HG02759 (cell line): ENCODE measurements around the gene ZMIZ1.

ENCODE experiments used
- ATAC-seq: cut with Tn5 transposase; IDR thresholded peaks from one replicate; pipeline ENCODE4 v1.9.1; 2021; ENCODE audit warnings: mild to moderate bottlenecking, moderate library complexity; ENCODE audit not compliant: unreplicated experiment

Gene ZMIZ1

GRCh38 chr10:79115302-79115701 lies 46.5 kb downstream of the ZMIZ1 start:
- no peak for ATAC-seq

GRCh38 chr10:79116368-79116767 lies 47.6 kb downstream of the ZMIZ1 start:
- ATAC-seq: peak; percentile 16

DNA sequence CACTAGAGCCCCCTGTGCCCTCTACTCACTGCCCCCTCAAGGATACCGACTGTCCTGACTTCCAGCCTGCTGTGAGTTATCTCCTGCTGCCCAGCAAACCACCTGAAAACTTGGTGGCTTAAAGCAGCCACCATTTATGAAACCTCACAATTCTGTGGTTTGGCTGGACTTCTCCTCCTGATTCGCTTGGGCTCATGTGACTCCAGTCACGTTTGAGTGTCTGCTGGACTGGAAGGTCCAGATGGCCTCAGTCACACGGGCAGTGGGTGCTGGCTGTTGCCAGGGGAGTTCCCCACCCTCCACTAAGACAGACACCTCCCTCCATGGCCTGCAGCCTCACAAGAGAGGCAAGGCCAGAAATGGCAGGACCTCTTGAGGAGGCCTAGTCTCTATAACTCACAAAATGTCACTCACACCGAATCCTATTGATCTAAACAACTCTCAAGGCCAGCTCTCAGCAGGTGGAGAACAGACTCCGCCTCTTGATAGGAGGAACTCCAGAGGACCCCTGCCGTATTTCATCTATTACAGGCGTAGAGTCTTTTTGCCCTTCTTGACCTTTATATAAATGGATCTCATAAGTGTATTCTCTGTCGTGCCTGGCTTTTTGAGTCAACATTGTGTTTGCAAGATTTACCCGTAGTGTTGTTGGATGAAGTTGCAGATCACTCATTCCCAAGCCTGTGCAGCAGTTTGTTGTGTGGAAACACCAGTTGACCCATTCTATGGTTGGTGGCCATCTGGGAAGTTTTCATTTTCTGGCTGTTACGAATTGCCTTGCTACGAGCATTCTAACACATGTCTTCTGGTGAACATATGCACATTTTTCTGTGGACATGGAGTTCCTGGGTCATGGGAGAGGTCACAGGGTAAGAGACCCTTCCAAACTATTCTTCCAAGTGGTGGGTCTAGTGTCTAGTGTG lies 48.3 kb downstream of the ZMIZ1 start:
- ATAC-seq: peak; percentile 78

DNA sequence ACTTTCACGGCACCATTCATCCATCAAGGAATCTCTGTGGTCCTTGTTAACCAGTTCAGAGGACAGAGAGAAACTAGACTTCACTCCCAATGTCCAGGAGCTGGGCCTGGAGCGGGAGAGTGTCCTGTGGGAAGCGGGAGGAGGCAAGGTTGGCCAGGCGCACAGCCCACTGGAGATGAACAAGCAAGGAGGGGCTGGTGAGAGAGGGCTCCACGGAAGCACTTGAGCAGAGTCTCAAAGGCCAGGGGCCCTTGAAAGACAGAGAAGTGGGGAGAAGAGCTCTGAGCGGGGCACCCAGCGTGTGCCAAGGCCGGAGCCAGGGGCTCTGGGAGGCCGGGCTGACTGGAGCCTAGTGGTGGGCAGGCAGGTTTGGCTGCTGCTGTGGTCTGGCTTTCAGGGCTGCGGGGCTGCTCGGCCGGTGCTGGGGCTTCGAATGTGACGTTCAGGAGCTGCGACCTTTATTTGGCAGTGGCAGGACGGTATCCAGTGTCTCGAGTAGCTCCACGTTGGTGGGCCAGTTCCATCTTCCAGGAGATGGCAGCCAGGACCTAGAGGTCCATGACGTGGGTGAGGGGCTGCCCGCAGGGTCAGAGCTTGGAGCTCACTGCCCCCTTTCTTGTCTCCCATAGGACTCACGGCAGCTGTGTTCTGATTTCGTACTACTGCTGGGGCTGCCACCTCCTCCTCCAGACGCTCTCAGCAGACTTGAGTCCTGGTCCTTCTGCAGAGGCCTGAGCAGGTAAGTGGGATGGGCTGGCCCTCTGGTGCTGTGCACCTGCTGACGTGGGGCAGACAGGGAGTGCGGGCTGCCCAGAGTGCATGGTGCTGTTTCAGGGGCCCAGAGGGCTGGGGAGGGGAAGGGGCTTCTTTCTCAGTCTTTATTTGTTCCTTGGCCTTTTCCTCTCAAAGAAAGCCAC lies 49.8 kb downstream of the ZMIZ1 start:
- no peak for ATAC-seq

- ATAC-seq: no peak
Measured at GRCh38 chr10:79119306-79119705, 50.5 kb downstream of the ZMIZ1 start.

GRCh38 chr10:79123547-79123963 lies 54.8 kb downstream of the ZMIZ1 start:
- ATAC-seq: no peak

- ATAC-seq: no peak
Measured at GRCh38 chr10:79124066-79124465, 55.3 kb downstream of the ZMIZ1 start.

DNA sequence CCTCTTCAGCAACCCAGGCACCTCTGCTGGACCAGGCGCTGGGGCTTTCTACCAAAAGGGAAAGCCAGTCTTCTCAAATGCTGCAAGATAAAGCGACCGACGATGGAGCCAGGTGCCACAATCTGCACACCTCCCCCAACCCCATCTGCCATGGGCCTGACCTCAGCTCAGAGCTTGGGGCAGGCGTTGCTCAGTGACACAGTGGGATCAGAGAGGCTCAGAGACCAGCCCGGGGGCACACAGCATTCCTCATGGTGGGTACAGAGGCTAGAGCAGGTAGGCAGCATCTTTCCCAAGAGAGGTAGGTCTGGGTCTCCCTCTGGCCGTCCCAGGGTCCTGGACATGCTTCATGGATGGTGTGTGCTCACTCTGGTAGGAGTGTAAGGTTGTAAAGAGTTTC lies 56.3 kb downstream of the ZMIZ1 start:
- ATAC-seq: no peak

DNA sequence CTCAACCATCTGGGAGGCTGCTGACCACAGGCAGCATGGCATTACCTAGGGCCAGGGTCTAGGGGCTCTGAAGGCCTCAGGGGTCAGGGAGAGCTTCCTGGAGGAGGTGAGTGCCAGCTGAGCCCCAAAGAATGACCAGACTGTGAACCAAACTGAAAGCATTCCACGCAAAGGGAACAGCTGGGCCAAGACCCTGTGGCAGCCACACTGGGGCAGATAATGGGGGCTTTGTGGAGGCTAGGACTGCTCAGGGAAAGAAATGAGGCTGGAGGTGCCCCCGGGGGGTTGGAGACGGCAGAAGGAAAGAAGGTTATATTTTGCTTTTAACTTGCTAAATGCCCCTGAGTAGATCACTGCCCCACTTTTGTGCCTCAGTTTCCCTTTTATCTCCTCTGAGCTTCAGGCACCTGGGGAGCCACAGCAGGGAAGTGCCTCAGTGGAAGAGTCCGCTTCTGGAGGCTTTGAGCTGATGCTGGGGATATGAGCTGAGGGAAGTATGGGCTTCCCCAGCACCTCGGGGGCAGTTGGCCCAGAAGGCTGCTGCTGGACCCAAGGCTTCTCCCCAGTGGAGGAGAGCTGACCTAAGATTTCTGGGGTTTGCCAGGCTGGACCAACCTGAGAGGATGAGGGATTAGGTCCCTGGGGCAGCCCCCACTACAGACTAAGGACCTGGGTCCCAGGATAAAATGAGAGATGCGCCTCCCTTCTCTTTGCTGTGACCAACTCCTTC lies 57.8 kb downstream of the ZMIZ1 start:
- no peak for ATAC-seq

DNA sequence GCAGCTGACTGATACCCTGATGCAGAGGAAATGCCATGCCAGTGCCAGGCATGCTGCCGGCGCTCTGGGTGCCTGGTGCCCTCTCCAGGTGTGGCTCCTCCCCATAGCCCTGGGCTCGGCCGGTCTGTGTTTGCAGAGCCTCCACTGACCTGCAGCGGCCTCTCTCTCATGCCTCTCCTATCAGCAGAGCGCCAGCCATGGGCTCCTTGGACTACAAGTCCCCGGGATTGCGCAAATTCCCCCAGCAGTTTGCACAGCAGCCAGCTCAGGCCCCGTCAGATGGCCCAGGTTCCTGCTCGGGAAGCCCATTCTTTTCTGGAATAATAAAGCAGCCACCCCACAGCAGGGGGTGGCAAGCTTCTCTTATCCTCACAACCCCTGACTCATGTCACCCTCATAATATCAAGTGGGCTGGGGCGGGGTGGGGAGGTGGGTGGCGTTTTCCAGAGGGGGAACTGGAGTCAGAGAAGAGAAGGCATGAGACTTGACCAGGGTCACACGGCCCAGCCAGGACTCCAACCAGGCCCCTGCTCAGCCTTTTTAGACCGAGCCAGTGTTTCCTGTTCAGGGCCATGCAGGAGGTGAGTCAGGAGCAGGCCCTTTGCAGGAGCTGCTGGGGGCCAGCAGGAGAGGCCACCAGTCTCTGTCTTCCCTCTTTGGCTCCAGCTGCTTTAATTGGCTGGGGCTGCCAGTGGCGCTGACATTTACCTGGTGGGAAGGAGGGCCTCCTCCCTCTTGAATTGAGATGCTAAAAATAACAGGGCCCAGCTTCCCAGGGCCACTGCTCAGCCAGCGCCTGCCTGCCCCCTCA lies 58.6 kb downstream of the ZMIZ1 start:
- ATAC-seq: no peak

GRCh38 chr10:79128241-79128922 lies 59.6 kb downstream of the ZMIZ1 start:
- ATAC-seq: no peak

DNA sequence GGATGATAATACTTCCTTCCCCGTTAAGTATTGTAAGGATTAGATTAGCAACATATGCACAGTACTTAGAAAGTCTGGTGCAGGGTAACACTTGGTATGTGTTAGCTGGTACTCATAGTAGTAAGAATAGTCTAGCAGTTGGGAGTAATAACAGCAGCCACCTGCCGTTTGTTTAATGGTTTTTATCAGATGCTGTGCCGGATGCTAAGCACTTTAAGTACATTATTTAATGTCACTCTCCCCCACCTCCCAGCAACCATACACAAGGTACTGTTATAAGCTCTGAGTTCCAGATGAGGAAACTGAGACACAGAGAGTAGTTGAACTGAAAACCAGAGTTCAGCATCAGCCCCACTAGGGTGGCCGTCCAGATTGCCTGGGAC lies 60.1 kb downstream of the ZMIZ1 start:
- no peak for ATAC-seq

DNA sequence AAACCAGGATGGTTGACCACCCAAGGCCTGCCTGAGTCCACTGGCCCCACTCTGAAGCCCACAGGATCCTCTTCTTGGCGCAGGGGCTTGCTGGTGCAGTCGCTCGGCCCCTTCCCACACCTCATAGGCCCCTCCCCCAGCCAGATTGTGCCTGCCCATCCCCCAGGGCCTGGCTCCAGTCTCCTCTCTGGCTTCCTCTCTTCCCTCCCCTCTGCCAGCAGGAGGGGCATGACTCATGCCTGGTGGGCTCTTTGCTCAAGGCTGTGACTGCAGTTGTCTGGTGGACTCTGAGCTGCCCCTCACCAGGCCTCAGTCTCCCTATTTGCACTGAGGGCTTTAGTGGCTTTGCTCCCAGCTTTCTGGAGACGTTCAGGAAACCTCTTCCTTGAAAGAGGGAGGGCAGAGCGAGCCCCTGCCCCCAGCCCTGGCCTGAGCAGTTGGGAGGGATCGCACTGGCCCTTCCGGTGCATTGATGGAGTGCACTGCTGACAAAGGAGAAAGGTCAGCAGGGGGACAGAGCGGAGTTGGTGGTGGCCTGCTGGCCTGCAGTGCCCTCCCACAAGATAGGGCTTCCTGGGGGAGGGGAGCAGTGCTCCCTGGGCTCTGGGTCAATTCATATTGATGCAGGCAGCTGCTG lies 60.7 kb downstream of the ZMIZ1 start:
- ATAC-seq: no peak

DNA sequence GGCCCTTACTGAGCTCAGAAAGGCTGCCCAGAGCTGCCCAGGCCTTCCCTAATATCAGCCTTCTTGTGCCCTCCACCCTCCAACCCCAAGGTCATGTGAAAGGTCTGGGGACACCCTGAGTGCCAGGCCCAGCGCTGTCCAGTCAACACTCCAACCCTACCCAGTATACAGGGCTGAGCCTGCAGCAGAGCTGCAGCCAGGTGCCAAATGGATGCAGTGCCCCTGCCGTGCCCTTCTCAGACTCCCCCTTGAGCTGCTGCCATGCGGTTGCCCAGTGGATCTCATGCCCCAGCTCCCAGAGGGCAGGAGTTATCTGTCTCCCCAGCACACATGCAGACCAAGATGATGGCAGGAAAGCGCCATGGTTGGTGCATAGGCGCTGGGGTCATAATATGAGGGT lies 61.5 kb downstream of the ZMIZ1 start:
- ATAC-seq: no peak

DNA sequence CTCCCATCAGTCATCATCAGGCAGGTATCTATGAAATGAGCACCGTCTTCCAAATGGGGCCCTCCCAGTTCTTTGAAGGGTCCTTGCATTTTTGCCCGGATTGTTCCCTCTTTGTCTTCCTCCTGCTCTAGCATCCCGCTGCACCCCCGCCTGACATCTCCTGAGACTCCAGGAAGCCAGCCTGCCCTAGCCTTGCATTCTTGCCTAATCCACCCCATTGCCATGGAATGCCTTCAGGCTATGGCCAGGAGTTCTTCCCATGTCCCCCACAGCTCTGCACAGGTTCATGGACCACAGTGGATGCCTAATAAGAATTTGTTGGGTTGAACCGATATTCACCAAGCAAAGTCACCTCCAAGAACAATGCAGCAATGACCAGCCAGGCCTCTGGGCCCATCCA lies 62.1 kb downstream of the ZMIZ1 start:
- no peak for ATAC-seq

DNA sequence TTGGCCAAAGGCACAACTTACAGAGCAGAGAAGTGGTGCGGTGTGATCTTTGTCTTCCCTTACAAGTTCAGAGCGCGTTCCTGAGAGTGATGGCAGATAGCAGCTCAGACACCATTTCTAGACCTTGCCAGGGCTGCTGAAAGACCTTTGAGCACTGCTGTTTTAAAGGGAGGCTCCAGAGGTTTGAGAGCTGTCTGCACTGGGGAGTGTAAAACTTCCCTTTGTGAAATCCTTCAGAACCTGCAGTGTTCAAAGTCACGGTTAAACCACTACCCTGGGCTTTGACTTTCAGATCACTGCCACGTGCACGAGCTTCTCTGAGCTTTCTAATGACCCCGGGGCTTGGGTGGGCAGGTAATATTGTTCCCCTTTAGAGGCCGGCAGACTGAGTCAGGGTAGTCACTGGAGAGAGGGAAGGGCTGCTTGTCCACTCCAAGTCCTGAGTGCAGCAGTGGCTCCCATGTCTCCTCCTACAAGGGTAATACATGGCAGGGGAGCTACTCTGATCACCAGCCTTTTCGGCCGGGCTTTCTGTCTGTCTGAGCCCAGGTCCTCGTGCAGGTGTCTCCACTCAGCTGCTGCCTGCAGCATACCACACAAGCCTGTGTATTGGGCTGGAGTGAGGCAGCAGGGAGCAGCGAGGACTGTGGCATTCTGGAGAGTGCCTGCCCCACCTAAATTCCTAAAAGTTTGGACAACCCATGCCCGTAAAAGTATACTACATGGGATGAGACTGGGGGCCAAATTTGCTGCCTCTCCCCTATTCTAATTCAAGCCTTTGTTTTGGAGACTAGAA lies 63.3 kb downstream of the ZMIZ1 start:
- ATAC-seq: no peak

GRCh38 chr10:79132681-79133381 lies 64.1 kb downstream of the ZMIZ1 start:
- no peak for ATAC-seq

DNA sequence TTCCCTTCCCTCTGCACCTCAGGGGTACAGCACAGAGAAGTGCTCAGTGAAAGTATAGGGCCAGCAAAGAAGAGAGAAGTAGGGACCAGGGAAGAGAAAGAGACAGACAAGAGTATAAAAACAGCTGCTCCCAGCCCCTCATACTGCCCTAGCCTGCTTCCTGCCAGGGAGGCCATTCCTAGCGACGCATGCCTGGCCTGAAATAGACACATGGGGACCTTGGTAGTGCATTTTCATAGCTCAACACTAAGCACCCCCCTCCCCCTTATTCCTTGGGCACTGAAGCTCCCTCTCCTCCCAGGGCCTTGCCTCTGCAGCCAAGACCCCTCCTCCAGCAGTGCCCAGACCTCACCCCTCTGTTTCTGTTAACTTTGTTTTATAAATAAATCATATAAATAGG lies 64.7 kb downstream of the ZMIZ1 start:
- no peak for ATAC-seq
